GM18519 (cell line): ENCODE measurements around the gene PDHA1.

Experiments used
- ATAC-seq: cut with Tn5 transposase; IDR thresholded peaks from one replicate; pipeline ENCODE4 v1.9.1; 2021; ENCODE audit warnings: mild to moderate bottlenecking, moderate library complexity; ENCODE audit not compliant: unreplicated experiment, low FRiP score

PDHA1 gene

GRCh38 chrX:19373351-19373891, 29.7 kb downstream of the PDHA1 start:
- ATAC-seq = no peak

- ATAC-seq = no peak
These were observed 31.8 kb downstream of the PDHA1 start for GRCh38 chrX:19375546-19375945.

DNA sequence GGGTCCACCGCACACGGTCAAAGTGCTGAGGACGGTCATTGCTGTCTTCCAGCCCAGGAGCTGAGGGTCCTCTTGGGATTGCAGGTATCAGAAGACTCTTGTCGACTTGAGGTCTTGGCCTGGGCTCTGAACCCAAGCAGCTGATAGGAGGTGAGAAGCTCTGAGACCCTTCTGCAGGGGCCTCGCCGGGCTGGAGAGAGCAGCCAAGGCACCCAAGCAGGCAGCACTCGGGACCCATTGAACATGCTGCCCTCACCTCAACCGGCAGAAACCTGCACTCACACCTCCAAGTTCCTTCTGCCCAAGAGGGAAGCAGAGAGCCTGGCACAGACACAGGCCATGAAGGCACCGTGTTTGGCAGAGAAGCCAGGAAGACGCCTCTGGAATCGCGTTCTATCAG, 34.1 kb downstream of the PDHA1 start:
- no peak for ATAC-seq

- no peak for ATAC-seq
These were observed 37.6 kb downstream of the PDHA1 start for GRCh38 chrX:19381326-19381725.

- ATAC-seq = no peak
These were observed 38.9 kb downstream of the PDHA1 start for GRCh38 chrX:19382555-19383145.

DNA sequence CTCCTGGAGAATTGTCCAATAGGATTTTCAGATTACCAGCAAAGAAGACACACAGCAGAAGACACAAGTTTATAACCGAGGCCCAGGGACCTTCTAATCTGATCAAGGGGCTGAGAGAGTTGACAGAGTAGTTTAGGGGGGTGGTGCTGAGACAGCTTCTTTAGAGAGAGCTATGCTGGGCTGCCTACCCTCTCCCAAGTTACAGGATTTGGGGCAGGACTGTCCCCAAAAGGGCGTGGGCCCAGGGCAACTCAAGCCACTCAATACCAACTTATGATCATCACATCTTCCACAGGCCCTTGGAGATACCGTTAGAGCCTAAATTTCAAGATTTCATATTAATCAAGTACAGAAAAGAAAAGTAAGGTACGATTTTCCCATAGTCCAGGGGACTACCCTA, 43.0 kb downstream of the PDHA1 start:
- ATAC-seq = no peak

DNA sequence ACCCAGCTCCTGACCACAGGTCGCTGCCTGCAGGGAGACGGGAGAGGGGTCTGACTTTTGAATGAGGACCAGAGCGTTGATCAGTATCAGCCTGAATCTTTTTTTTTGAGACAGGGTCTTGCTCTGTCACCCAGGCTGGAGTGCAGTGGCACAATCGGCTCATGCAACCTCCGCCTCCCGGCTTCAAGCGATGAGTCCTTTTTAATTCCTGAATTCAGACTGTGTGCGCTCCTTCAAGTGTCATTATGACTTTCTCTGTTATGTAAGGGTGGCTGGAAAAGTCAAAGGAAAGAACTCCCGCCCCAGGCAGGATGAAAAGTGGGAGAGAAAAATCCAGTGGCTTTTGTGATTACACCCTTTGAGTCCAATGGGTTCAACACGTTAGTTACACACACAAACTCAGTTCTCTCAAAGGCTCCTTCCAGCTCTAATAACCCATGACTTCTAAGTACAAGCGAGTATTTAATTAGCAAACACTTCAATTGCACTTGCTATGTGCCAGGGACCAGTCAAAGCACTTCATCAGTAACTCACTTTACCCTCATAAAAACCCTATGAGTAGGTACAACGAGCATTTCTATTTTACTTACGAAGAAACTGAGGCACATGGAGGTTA, 44.4 kb downstream of the PDHA1 start:
- no peak for ATAC-seq

DNA sequence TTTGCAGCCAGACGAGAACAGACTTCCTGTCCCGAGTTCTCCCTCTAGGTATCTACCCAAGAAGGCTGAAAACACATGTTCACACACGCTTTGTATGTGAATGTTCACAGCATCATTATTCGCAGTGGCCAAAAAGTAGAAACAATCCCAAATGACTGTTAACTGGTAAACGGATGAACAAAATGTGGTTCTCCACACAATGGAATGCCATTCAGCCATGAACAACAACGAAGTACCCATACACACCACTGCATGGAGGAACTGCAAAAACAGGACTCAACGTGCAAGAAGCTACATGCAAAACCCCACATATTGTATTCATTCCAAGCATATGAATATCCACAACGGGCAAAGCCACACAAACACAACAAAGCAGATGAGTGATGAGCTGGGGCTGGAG, 45.0 kb downstream of the PDHA1 start:
- no peak for ATAC-seq

- ATAC-seq = no peak
These were observed 45.6 kb downstream of the PDHA1 start for GRCh38 chrX:19389227-19389845.

DNA sequence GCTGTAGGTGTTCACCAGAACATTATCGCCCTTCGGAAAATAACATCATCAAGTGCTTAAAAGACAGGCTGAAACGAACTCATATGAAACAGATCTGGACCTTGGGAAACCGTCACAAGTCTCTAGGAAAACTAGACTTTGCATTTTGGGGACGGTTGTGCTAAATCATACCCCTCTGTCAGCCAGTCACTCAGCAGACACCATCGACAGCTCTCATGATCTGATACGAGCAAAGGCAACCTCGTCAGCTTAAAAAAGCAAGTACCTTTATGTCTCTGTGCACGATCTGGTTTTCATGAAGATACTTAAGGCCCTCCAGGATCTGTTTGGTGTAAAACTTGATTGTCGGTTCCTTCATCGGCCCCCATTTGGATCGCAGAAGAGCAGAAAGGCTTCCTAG, 48.4 kb downstream of the PDHA1 start:
- ATAC-seq = no peak

- ATAC-seq = no peak
These were observed 49.0 kb downstream of the PDHA1 start for GRCh38 chrX:19392703-19393102.

DNA sequence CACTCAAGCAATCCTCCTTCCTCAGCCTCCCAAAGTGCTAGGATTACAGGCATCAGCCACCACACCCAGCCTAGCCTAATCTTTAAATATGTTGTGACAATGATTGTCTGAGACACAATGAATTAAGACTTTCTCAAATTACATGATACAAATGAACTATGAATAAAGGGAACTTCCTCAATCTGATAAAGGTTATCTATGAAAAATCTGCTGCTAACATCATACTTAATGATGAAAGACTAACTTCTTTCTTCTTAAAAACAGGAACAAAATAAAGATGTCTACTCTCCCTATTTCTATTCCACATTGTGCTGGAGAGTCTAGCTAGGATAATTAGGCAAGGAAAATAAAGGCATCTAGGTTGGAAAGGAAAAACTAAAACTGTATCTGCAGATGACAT, 60.0 kb downstream of the PDHA1 start:
- ATAC-seq = no peak

DNA sequence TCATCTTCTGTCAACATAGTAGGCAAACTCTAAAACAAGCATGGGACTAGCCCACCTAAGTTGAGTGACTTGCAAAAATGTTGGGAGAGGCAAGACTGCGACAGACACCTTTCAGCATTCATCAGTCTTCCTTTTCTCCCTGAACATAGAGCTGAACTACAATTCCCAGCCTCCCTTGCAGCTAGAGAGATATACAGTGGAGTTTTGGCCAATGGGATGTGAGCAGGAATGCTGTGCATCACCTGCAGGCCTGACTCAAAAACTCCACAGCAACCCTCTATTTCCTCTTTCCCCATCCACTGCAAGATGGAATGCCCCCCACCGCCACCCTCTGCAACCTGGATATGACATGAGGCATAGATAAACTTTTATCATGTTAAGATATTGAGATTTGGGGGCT, 66.5 kb downstream of the PDHA1 start:
- ATAC-seq = no peak
